ENCODE measurements around the gene CELSR1.

The CELSR1 gene

DNA sequence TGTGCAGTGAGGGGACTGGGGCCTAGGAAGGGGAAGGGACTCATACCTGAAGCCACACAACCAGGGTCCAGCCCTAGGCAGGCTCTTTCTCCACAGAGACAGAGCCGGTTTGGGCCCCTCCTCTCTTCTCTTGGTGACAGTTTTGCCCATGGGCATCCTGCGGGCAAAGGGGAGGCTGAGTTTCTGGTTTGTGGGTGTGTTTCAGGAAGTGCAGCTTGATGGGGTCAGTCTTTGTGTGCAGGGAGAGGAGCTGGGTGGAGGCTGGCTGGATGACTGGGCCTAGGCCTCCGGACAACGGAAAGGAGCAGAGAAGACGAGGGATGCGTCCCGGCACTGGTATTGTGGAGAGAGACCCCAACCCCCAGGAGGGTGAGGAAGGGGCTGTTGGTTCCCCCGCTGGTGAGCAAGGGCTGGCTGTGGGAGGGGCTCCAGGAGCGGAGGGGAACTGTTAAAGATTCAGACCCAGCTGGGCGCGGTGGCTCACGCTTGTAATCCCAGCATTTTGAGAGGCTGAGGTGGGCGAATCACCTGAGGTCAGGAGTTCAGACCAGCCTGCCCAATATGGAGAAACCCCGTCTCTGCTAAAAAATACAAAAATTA lies 23.4 kb upstream of the CELSR1 start:
- intact Hi-C loops (cut with DNase I): no loop called here

DNA sequence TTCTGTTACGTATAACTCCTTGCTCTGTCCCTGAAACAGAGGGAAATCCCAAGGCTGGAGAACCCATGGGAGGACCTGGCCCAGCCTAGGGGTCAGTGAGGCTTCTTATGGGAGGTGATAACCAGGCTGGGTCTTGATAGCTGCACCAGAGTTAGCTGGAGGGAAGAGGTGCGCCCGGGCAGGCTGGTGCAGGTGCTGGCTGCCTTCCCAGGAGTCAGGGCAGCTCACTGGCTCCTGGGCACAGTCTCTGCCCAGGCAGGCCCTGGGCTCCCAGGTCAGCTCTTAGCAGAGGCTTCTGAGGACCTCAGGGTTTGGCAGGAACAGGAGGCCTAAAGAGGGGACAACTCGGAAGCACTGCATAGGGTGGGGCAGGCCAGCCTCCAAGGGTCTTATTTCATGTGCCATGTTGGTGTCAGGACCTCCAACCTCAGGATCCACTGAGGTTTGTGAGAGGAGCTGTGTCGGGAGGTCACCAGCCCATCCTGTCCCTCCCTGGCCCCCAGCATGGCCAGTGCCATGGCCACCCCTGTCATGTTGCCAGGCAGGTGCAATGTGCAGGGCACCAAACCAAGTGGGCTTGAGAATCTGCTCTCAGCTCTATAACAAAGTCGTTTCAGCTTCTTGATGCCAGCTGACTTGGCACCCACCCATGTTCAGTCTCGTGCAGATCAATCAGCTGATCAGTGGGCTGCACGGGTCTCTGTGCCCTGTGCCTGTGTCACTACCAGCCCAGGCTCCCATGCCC lies 20.5 kb upstream of the CELSR1 start:
- intact Hi-C loops (cut with DNase I): no loop called here
- DNase-seq: no peak

More for the DNA sequence above, 23.4 kb upstream of the CELSR1 start:
- no peak for DNase-seq

DNA sequence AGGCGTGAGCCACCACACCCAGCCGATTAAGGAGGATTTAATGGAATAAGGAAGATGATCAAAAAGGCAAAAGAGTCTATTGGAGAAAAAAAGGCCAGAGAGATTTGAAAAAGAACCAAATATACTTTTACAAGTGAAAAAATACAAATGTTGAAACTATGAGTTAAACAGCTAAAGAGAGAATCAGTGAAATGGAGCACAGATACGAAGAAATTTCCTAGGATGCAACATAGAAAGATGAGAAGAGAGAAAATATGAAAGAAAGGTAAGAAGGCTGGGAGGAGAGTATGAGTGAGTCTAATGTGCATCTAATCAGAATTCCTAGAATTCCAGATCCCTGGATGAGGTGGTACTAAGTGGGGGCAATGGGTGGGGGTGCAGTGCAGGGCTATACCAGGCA lies 19.4 kb upstream of the CELSR1 start:
- intact Hi-C loops (cut with DNase I): no loop called here

DNA sequence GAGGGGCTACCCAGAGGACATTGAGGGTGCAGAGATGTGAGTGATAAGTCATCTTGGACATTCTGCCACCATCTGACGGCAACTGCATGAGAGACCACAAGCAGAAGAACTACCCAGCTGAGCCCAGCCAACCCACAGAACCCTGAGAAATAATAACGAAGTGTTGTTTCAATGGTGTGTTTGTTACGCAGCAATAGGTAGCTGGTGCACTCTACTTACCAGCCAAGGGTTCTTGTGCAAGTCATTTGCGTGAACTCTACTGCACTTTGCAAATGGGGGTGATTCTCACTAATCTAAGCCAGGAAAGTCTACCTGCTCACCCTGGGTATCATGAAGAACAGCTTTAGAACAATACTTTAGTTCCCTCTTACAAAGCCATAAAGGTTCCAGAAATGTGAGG lies 15.8 kb upstream of the CELSR1 start:
- intact Hi-C loops (cut with DNase I): no loop called here
- DNase-seq: no peak

More for the DNA sequence above, 19.4 kb upstream of the CELSR1 start:
- DNase-seq: no peak

DNA sequence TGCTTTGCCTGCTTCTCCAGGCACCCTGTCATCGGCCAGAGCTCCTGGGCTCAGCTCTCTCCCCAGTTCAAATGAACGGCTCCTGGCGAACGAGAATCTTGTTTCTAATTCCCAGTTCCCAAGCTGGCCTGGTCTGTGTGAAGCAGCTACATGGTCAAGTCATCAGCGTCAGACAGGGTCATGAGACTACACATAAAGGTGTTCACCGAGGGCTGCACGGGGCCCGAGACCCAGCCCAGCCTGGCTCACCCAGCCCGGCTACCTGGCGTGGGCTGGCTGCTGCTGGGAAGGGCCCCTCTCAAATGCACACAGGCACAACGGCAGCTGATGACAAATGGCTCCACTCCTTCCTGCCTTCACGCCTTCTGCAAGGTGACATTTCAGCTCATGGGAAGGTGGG lies 14.6 kb upstream of the CELSR1 start:
- intact Hi-C loops (cut with DNase I): no loop called here
- DNase-seq: no peak

DNA sequence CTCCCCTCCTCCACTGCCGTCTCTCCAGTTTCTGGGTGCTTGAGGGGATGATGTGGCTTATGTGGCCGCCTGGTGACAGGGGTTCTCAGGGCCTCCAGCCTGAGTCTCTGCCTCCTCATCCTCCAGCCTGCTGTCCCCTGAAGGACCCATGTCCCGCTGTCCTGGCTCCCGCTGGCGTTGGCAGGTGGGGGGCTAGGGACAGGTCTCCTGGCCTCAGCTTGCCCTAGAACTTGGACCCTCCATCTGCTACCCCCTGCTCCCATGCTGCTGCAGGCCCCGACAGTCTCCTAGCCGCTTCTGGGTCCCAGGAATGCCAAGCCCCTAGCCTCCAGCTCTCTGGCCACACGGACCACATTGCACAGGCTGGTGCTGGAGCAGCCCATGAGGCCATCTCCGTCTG lies 13.9 kb upstream of the CELSR1 start:
- intact Hi-C loops (cut with DNase I): no loop called here
- no peak for DNase-seq

DNA sequence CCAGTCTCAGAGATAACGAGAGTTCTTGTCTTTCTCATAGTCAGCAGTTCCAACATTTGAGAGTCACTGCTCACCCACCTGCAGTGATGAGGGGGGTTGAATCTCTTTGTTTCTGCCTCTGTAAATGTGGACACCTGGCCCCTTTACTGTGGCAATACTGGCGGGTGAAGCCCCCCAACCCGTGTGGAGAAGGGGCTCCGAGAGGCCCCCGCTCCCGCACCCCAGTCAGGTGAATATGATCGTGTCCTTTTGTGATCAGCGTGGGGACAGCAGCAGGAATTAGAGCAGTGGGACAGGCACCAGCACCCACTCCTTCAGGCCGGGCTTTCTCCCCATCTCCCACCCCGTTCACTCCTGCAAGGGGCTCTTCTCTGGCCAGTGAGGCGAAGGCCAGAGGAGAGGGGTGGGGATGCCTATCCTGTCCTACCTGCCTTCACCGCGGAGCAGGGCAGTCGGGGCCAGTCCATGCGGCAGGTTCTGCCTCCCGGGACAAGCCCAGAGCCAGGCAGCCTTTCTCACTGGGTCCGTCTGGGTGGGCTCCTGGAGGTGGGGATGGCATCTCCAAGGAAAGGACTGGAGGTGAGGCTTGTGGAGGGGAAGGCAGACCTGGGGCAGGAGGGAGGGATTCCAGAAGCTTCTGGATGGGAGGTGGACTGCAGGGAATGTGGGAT lies 12.7 kb upstream of the CELSR1 start:
- intact Hi-C loops (cut with DNase I): loop anchor here (10.0 kb wide), 1 partner anchor 425 kb away; no protein-coding TSS in a partner anchor
- DNase-seq: no peak

DNA sequence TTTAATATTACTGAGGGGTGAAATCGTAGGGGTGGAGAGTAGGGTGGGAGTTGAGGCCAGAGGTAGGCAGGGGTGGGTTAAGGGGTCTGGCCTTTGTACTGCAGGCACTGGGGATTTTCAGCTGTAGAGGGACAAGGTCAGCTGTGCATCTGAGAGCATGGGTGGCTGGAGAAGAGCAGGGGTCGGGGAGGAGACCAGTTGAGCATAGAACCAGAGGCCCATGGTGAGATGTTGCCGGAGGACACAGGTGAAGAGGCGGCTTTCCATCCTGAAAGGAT lies 12.1 kb upstream of the CELSR1 start:
- no peak for DNase-seq
- intact Hi-C loops (cut with DNase I): loop anchor here (10.0 kb wide), 1 partner anchor 425 kb away; no protein-coding TSS in a partner anchor

DNA sequence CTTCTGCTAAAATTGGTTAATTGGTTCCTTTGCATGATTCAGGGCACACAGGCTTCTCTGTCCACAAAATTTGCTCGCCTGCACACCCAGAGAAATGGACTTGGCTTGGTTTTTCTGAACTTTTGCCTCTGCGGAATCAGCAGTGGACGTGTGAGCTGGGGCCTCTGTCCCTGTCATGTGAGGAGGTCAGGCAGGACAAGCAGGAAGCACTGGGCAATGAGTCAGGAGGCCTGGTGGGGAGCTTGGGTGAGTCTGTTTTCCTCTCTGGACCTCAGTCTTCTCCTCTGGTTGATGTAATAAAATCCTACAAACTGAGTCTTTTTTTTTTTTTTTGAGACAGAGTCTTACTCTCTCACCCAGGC lies 10.4 kb upstream of the CELSR1 start:
- DNase-seq: peak in 3 of 42 donors; percentile 16 to 48 (median 47)
- intact Hi-C loops (cut with DNase I): loop anchor here (10.0 kb wide), 1 partner anchor 423 kb away; no protein-coding TSS in a partner anchor

DNA sequence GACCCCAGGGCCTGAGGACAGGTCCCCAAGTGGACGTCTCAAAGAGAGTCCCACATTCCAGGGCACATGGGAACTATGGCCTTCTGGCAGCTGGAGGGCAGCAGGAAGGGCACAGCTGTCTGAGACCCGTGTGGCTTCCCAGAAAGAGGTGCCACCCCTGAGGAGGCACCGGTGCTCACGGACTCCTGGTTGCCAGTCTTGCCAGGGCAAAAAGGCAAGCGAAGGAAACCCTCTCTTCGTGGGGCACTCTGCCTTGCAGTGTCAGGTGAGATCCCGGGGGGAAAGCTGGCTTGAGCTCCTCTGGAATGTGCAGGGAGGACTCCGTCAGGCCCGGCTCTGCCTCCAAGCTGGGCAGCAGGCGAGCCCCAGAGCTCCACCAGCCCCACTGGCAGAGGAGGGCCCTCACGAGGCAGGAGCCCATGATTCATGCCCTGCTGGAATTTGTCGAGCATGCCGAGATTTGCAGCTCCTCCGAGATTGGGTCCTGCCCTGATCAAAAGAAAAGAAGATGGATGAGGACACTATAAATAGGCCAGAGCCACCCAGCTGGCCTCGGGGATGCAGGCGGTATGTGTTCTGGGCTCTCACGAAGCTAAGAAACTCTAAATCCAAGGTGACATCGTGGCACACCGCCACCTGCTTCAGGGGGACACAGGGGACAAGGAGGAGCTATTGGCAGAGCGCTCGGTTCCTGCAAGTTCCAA lies 9.9 kb upstream of the CELSR1 start:
- intact Hi-C loops (cut with DNase I): loop anchor here (10.0 kb wide), 1 partner anchor 423 kb away; no protein-coding TSS in a partner anchor
- DNase-seq: no peak

DNA sequence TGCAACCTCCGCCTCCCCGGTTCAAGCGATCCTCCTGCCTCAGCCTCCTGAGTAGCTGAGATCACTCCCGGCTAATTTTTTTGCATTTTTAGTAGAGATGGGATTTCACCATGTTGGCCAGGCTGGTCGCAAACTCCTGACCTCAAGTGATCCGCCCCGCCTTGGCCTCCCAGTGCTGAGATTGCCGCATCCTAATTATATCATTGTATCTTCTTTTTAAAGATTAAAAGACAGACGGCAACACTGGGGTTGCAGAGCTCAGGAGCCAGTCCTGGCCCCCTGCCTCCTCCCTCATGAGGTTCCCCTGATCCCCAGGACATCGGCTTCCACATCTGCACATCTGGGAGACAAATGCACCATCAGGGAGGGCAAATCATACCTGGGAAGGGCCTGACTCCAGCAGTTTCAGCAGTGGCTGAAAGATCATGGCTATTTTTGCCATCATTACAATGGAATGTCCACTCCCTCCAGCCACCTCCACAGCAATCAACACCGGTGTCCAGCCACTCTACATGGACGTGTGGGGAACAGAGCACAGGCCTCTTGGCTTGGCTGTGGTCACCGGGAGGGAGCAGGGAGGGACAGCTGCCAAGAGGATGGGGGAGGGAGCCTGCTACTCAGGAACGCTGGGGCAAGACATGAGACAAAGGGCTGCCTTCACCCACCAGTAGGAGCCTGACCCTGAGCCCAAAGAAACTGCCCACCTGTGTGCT lies 9.2 kb upstream of the CELSR1 start:
- intact Hi-C loops (cut with DNase I): loop anchor here (10.0 kb wide), 1 partner anchor 422 kb away; no protein-coding TSS in a partner anchor
- DNase-seq: peak in 1 of 42 donors; percentile 25

DNA sequence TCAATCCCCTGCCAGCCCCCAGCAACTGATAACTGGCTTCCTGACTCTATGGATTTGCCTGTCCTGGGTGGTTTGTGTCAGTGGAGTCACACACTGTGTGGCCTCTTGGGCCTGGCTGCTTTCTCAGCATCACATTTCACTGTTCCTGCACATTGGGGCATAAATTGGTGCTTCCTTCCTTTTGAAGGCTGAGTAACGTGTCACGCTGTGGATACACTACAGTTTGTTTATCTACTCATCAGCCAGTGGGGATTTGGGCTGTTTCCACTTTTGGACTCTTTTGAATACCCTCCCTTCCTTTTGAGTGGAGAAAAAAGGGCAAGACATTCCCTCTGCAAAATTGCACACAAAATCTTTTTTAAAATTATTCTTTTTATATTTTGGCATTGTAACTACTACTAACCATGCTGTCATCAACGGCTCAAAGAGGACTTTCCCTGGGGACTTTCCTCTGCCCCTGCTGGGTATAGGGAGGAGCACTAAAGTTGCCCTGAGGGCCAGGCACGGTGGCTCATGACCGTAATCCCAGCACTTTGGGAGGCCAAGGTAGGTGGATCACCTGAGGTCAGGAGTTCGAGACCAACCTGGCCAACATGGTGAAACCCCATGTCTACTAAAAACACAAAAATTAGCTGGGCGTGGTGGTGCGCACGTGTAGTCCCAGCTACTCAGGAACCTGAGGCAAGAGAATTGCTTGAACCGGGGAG lies 7.8 kb upstream of the CELSR1 start:
- intact Hi-C loops (cut with DNase I): loop anchor here (10.0 kb wide), 1 partner anchor 420 kb away; no protein-coding TSS in a partner anchor

DNA sequence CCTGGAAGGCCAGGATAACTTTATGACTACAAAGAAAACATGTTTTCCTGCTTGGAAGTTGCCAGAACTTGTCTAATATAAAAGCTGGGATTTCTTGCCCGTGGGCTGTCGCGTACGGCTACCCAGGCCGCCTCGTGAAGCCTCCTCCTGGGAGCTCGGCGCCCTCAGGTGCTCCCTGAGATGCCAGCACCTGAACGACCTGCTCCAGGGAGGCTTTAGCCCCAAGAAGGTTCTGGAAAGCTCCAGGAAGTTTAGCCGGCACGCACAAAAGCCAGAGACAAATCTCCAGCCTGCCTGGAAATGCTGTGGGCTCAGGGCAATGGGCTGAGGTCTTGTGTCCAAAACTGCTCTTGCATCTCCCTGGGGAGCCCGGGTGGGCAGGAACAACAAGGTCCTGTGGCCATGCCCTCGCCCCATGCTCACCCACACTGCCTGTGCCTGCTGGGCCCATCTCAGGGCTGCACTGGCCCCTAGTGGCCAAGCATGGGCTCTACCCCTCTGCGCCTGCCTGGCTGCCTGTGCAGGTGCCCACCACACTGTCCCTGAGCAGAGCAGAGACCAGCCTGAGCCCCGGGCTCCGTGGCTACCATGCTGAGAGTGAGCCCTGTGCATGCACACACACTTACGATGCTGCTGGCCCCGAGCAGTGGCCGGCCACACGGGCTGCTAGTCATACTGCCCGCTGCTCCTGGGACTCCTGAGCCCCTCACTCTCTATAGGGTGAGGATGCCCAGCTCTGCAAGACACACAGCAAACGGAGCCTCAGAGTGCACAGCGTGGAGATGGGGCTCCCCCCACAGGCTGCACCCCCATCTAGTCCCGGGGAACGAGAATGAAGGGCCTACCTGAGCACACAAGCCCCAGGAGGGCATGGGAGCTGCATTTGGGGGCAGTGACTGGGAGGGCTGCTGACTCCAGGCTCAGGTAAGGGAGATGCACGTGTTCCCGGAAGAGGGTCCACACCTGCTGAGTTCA lies 4.9 kb upstream of the CELSR1 start:
- DNase-seq: peak; percentile 56 to 88 (median 74)
- intact Hi-C loops (cut with DNase I): loop anchor here (2.0 to 10.0 kb wide), 2 partner anchors 187 to 417 kb away; no protein-coding TSS in a partner anchor

More for the DNA sequence above, 7.8 kb upstream of the CELSR1 start:
- DNase-seq: no peak

DNA sequence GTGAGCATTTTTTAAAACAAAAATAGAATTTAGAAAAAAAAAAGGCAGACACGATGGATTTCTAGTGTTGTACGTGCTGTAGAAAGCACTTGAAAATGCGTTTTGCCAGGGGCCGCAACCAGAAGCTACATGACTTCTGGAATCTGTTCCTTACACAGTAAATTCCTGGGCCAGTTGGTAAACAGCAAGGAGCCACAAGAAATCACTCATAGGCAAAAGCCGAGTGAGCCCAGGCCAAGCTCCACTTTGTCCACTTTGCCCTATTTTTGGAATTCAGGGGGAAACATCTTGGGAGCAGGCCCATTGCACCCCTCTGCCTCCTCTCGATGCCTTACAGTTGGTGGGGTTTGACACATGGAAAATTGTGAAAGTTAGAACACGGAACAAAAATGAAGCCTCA lies 4.1 kb upstream of the CELSR1 start:
- intact Hi-C loops (cut with DNase I): loop anchor here (10.0 kb wide), 1 partner anchor 417 kb away; no protein-coding TSS in a partner anchor
- DNase-seq: no peak

DNA sequence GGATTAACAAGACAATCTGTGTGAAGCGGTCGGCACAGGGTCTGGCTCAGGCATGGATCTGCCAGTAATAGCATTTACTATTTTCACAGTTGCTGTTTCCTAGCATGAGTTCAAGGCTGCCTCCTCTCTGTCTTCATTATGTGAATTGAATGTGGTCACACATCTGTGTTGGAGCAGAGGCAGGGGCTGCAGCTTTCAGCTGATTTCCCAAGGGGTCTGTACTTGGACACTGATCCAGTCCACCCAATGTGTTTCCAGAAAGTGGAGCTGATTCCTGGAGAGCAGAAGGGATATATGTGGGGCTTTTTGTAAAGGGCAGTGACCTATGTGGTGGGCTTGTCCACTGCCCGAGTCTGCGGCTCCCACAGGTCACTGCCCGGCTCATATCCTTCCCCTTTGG lies 3.5 kb upstream of the CELSR1 start:
- intact Hi-C loops (cut with DNase I): loop anchor here (10.0 kb wide), 1 partner anchor 416 kb away; no protein-coding TSS in a partner anchor
- DNase-seq: no peak

DNA sequence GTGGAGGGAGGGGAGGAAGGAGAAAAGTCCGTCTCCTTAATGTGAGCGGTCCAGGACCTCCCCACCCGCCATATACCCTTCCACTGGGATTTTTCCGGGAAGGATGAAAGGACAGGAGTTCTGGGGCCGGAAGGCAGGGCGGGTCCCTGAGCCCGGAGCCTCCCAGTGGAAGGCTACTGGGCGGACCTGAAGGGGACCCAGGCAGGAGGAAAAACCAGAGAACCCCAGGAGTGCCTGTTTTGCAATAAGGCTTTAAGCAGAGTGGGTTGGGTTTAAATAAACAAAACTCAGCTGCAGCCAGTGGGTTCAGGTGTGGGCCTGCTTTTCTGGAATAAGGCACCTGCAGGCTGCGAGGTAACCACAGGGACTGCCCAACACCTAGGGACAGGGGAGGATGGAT lies 1.7 kb upstream of the CELSR1 start:
- no peak for DNase-seq
- intact Hi-C loops (cut with DNase I): no loop called here

DNA sequence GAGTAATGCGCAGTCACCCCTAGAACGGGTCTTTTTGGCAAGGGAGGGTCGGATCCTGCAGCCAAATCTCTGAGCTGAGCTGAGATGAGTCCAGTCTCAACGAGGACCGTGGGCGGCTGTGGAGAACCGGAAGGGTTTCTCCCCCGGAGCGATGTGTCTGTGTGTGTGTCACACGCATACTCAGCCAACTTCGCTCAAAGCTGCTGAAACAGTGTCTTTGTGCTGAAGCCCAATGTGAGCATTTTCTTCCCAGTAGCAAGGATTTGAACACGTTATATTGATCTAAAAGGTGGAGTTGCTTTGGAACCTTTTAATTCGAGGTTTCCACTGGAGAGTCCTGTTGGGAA lies 1.4 kb upstream of the CELSR1 start:
- intact Hi-C loops (cut with DNase I): no loop called here

More for the DNA sequence above, 1.4 kb upstream of the CELSR1 start:
- DNase-seq: no peak

Data from head of caudate nucleus (tissue), 42 donors.